CD8-positive, alpha-beta memory T cell (primary cell): ENCODE results near the gene SPON1. TPM values are rescaled to one million over a fixed set of nuclear protein-coding genes. Genes with fewer than 3 reads are reported as not detected.

Experiments
- CTCF ChIA-PET: fragments of 350-600 bp; sonication (Branson Sonifier 250); formaldehyde crosslinking; loops from one replicate; lab custom pipeline; 2021; ENCODE audit warnings: antibody characterized with exemption; lab: Charles Lee
- POLR2A ChIA-PET: fragments of 350-600 bp; sonication (Branson Sonifier 250); formaldehyde crosslinking; loops from one replicate; lab custom pipeline; 2021; ENCODE audit warnings: antibody characterized with exemption; lab: Charles Lee
- DNase-seq, 5 donors: peaks; one replicate each; pipeline versions ENCODE4 v3.0.0 to v3.0.0-alpha.2; 2020 to 2022; ENCODE audit warnings: mixed read lengths in 1 of 5
- H3K27ac ChIP-seq: one replicate; pipeline ENCODE4 v1.7.0; 2013; ENCODE audit warnings: low read depth, mild to moderate bottlenecking, low read length, moderate library complexity
- H3K27me3 ChIP-seq: 2 replicates; pipeline ENCODE4 v1.7.0; 2013; ENCODE audit warnings: low read length, mild to moderate bottlenecking; ENCODE audit not compliant: insufficient read depth, poor library complexity, severe bottlenecking
- H3K36me3 ChIP-seq: 2 replicates; pipeline ENCODE4 v1.7.0; 2013; ENCODE audit warnings: mild to moderate bottlenecking, low read length, moderate library complexity; ENCODE audit not compliant: insufficient read depth
- H3K4me1 ChIP-seq: 2 replicates; pipeline ENCODE4 v1.7.0; 2013; ENCODE audit warnings: mild to moderate bottlenecking, low read length, moderate library complexity; ENCODE audit not compliant: insufficient read depth
- H3K4me3 ChIP-seq: 2 replicates; pipeline ENCODE4 v1.7.0; 2013; ENCODE audit warnings: mild to moderate bottlenecking, low read length
- H3K9me3 ChIP-seq: 2 replicates; pipeline ENCODE4 v1.7.0; 2013; ENCODE audit warnings: mild to moderate bottlenecking, low read length
- H3K27ac Mint-ChIP-seq, 8 donors: one replicate each; pipeline ENCODE4 v1.8.0; 2020 to 2021; ENCODE audit warnings: mixed read lengths in 8 of 8, mild to moderate bottlenecking in 6 of 8, inconsistent platforms in 3 of 8, moderate library complexity in 3 of 8
- H3K27me3 Mint-ChIP-seq, 2 donors: one replicate each; pipeline ENCODE4 v1.8.0; 2020 to 2021; ENCODE audit warnings: mixed read lengths in 2 of 2, mild to moderate bottlenecking in 1 of 2, moderate library complexity in 1 of 2
- H3K36me3 Mint-ChIP-seq, 3 donors: one replicate each; pipeline ENCODE4 v1.8.0; 2020 to 2021; ENCODE audit warnings: mixed read lengths in 3 of 3, inconsistent platforms in 1 of 3, mild to moderate bottlenecking in 1 of 3
- H3K4me1 Mint-ChIP-seq, 3 donors: one replicate each; pipeline ENCODE4 v1.8.0; 2020 to 2021; ENCODE audit warnings: mixed read lengths in 3 of 3, inconsistent platforms in 1 of 3, mild to moderate bottlenecking in 1 of 3
- H3K4me3 Mint-ChIP-seq, 7 donors: one replicate each; pipeline ENCODE4 v1.8.0; 2020 to 2021; ENCODE audit warnings: mixed read lengths in 7 of 7, mild to moderate bottlenecking in 6 of 7, moderate library complexity in 4 of 7, inconsistent platforms in 2 of 7
- H3K9me3 Mint-ChIP-seq, 5 donors: one replicate each; pipeline ENCODE4 v1.8.0; 2020 to 2022; ENCODE audit warnings: mixed read lengths in 5 of 5, mild to moderate bottlenecking in 3 of 5, moderate library complexity in 2 of 5, inconsistent platforms in 1 of 5
- polyA plus RNA-seq: library from polyadenylated mRNA; unstranded; fragments of 300-500 nt; fragmentation: Illumina TruSeq; gene quantifications from one replicate; pipeline ENCODE4 v1.2.3, GENCODE V29; 2021
- total RNA-seq, 2 experiments: library from RNA; stranded (reverse); gene quantifications; one replicate each; pipeline ENCODE4 v1.2.3, GENCODE V29; 2021

SPON1 gene
- total and polyA plus RNA-seq, 3 experiments from 2014 or later, result 0.81 to 2.0 (median 0.97) TPM

GRCh38 chr11:14203321-14203720 lies 240.8 kb downstream of the SPON1 start:
- no peak overlapping the region for H3K4me3 ChIP-seq
- H3K4me1 ChIP-seq, result no peaks in the 10 kb centered on the region
- peaks cover 0 to 20% (median 15%) of the 10 kb centered on the region in 3 donors for H3K4me1 Mint-ChIP-seq
- H3K27me3 Mint-ChIP-seq, result no peaks in the 10 kb centered on the region
- H3K27ac ChIP-seq, result no peak overlapping the region
- no peaks in the 10 kb centered on the region for H3K9me3 Mint-ChIP-seq
- no peak overlapping the region for H3K4me3 Mint-ChIP-seq
- ChIA-PET CTCF (interaction anchor here (0.6 kb wide), 1 partner anchor 141 kb away, joined by 3 read pairs; no protein-coding TSS in a partner anchor), POLR2A (no interaction called here)
- no peaks in the 10 kb centered on the region for H3K27me3 ChIP-seq
- no peaks in the 10 kb centered on the region for H3K36me3 ChIP-seq
- DNase-seq, result no peak
- peaks cover 0 to 5% (median 0%) of the 10 kb centered on the region in 3 donors for H3K36me3 Mint-ChIP-seq
- no peak overlapping the region for H3K27ac Mint-ChIP-seq
- H3K9me3 ChIP-seq, result no peaks in the 10 kb centered on the region

- H3K4me1 ChIP-seq, result no peaks in the 10 kb centered on the region
- Mint-ChIP-seq H3K36me3 (peaks cover 0 to 4% (median 0%) of the 10 kb centered on the region in 3 donors), H3K9me3 (peaks cover 0 to 4% (median 2%) of the 10 kb centered on the region in 5 donors), H3K4me3 (no peak overlapping the region), H3K27me3 (peaks cover 9 to 14% of the 10 kb centered on the region in 2 donors), H3K4me1 (no peaks in the 10 kb centered on the region), H3K27ac (no peak overlapping the region)
- no peak for DNase-seq
- POLR2A ChIA-PET, result no interaction called here
- H3K4me3 ChIP-seq, result no peak overlapping the region
- CTCF ChIA-PET, result no interaction called here
- H3K27me3 ChIP-seq, result peaks cover 3% of the 10 kb centered on the region
- H3K36me3 ChIP-seq, result no peaks in the 10 kb centered on the region
- no peaks in the 10 kb centered on the region for H3K9me3 ChIP-seq
- no peak overlapping the region for H3K27ac ChIP-seq
Observed at GRCh38 chr11:14212986-14213385, 250.5 kb downstream of the SPON1 start.

DNA sequence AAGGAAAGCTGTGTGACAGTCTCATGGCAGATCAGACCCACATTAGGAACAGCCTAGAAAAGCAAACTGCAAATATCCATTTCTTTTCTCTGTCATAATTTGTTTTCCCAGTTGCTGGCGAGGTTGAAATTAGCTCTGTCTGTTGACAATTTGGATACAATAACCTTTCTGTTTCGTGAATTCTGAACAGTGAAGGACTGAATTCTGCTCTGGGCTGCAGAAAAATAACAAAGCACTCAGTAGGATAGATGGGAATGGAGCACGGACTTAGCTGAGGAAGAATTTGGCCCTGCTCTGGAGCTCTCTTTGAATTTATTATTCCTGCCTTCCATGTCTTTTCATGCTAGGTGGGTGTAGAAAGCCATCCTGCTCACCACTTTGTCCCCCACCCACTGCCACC lies 256.2 kb downstream of the SPON1 start:
- no peaks in the 10 kb centered on the region for H3K4me1 Mint-ChIP-seq
- no peak for DNase-seq
- H3K36me3 ChIP-seq, result no peaks in the 10 kb centered on the region
- no peak overlapping the region for H3K27ac ChIP-seq
- H3K4me3 ChIP-seq, result no peak overlapping the region
- no peak overlapping the region for H3K27ac Mint-ChIP-seq
- peaks cover 13 to 18% of the 10 kb centered on the region in 2 donors for H3K27me3 Mint-ChIP-seq
- ChIA-PET CTCF (no interaction called here), POLR2A (no interaction called here)
- H3K9me3 Mint-ChIP-seq, result no peaks in the 10 kb centered on the region
- peaks cover 0 to 4% (median 0%) of the 10 kb centered on the region in 3 donors for H3K36me3 Mint-ChIP-seq
- no peaks in the 10 kb centered on the region for H3K4me1 ChIP-seq
- H3K9me3 ChIP-seq, result no peaks in the 10 kb centered on the region
- peaks cover 3% of the 10 kb centered on the region for H3K27me3 ChIP-seq
- no peak overlapping the region for H3K4me3 Mint-ChIP-seq

DNA sequence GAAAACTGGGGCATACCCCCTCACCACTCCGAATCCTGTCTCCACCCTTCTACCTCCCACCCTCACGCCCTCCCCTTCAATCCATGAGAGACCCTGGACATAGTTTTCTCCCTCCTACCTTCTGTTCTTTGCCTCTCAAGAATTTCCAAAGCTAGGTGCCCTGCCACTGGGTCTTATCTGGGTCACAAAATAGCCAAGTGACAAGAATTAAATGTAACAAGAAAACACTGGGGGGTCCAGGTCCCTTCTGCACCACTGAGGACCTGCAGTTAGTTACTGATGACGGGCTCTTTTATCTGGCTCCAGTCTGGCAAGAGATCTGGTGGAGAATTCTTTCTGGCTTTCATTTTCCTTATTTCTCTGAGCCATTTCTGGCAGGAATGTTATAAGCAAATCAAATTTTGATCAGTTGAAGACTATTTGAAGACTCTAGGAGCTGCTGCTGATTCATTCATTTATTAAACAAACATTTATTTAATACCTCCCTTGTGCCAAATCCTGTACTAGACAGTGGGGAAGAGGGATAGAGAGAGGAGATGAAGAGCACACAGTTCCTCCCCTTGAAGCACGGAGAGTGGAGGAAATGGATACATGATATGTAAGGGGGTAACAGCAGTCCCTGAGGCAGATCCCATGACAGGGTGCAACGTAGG lies 261.2 kb downstream of the SPON1 start:
- Histone ChIP-seq H3K4me1 (no peaks in the 10 kb centered on the region), H3K36me3 (no peaks in the 10 kb centered on the region), H3K9me3 (no peaks in the 10 kb centered on the region), H3K27me3 (no peaks in the 10 kb centered on the region), H3K4me3 (no peak overlapping the region), H3K27ac (no peak overlapping the region)
- no peak for DNase-seq
- Mint-ChIP-seq H3K27ac (no peak overlapping the region), H3K4me1 (peaks cover 0 to 10% (median 0%) of the 10 kb centered on the region in 3 donors), H3K36me3 (peaks cover 0 to 4% (median 0%) of the 10 kb centered on the region in 3 donors), H3K27me3 (peaks cover 2 to 8% of the 10 kb centered on the region in 2 donors), H3K4me3 (no peak overlapping the region), H3K9me3 (peaks cover 0 to 2% (median 0%) of the 10 kb centered on the region in 5 donors)
- CTCF ChIA-PET, result no interaction called here
- POLR2A ChIA-PET, result no interaction called here

DNA sequence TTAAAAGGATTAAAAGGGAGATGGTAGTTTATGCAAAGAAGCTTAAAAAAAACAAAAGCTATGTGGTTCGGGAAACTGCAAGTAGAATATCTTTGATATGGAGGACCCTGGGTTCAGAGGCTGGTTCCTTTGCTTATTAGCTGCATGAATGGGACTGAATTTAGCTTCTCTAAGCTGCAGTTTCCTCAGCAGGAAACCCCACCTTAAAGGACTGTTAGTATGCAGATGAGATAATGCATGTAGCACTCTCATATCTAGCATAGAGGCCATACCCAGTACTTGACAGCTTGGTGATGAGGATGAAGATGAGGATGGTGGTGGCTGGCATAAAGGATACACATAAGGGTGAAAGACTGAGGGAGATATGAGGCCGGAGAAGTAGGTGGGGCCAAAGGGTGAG lies 261.9 kb downstream of the SPON1 start:
- Mint-ChIP-seq H3K36me3 (peaks cover 0 to 4% (median 0%) of the 10 kb centered on the region in 3 donors), H3K9me3 (peaks cover 0 to 2% (median 0%) of the 10 kb centered on the region in 5 donors), H3K4me3 (no peak overlapping the region), H3K27ac (no peak overlapping the region), H3K27me3 (peaks cover 2% of the 10 kb centered on the region in 2 donors), H3K4me1 (peaks cover 0 to 10% (median 0%) of the 10 kb centered on the region in 3 donors)
- no peak overlapping the region for H3K27ac ChIP-seq
- no peak overlapping the region for H3K4me3 ChIP-seq
- no peaks in the 10 kb centered on the region for H3K4me1 ChIP-seq
- no peaks in the 10 kb centered on the region for H3K27me3 ChIP-seq
- ChIA-PET CTCF (no interaction called here), POLR2A (no interaction called here)
- DNase-seq, result no peak
- H3K36me3 ChIP-seq, result no peaks in the 10 kb centered on the region
- no peaks in the 10 kb centered on the region for H3K9me3 ChIP-seq

GRCh38 chr11:14225666-14226065 lies 263.1 kb downstream of the SPON1 start:
- H3K36me3 Mint-ChIP-seq, result peaks cover 0 to 4% (median 0%) of the 10 kb centered on the region in 3 donors
- ChIA-PET CTCF (interaction anchor here (1.4 kb wide), 1 partner anchor 453 kb away, joined by 3 read pairs; no protein-coding TSS in a partner anchor), POLR2A (no interaction called here)
- Histone ChIP-seq H3K9me3 (no peaks in the 10 kb centered on the region), H3K36me3 (no peaks in the 10 kb centered on the region), H3K4me1 (no peaks in the 10 kb centered on the region), H3K27ac (no peak overlapping the region), H3K4me3 (no peak overlapping the region), H3K27me3 (no peaks in the 10 kb centered on the region)
- DNase-seq, result no peak
- peaks cover 0 to 2% (median 0%) of the 10 kb centered on the region in 5 donors for H3K9me3 Mint-ChIP-seq
- H3K27me3 Mint-ChIP-seq, result peaks cover 3 to 4% of the 10 kb centered on the region in 2 donors
- H3K4me1 Mint-ChIP-seq, result peaks cover 0 to 10% (median 0%) of the 10 kb centered on the region in 3 donors
- H3K27ac Mint-ChIP-seq, result peak overlapping the region in 1 of 8 donors; percentile 38
- H3K4me3 Mint-ChIP-seq, result no peak overlapping the region

GRCh38 chr11:14228356-14228755 lies 265.8 kb downstream of the SPON1 start:
- Histone ChIP-seq H3K27ac (no peak overlapping the region), H3K27me3 (no peaks in the 10 kb centered on the region), H3K4me1 (no peaks in the 10 kb centered on the region), H3K36me3 (no peaks in the 10 kb centered on the region), H3K4me3 (no peak overlapping the region), H3K9me3 (no peaks in the 10 kb centered on the region)
- Mint-ChIP-seq H3K27me3 (peaks cover 11 to 18% of the 10 kb centered on the region in 2 donors), H3K4me1 (peaks cover 0 to 10% (median 0%) of the 10 kb centered on the region in 3 donors), H3K27ac (no peak overlapping the region), H3K36me3 (no peaks in the 10 kb centered on the region), H3K4me3 (no peak overlapping the region), H3K9me3 (peaks cover 0 to 2% (median 0%) of the 10 kb centered on the region in 5 donors)
- DNase-seq, result no peak
- CTCF ChIA-PET, result interaction anchor here (0.9 kb wide), 1 partner anchor 456 kb away, joined by 3 read pairs; no protein-coding TSS in a partner anchor
- POLR2A ChIA-PET, result no interaction called here

- DNase-seq, result no peak
- CTCF ChIA-PET, result no interaction called here
- Mint-ChIP-seq H3K27ac (peak overlapping the region in 1 of 8 donors; percentile 66), H3K4me1 (peaks cover 0 to 2% (median 0%) of the 10 kb centered on the region in 3 donors), H3K27me3 (peaks cover 11 to 18% of the 10 kb centered on the region in 2 donors), H3K36me3 (no peaks in the 10 kb centered on the region), H3K9me3 (peaks cover 0 to 2% (median 0%) of the 10 kb centered on the region in 5 donors), H3K4me3 (no peak overlapping the region)
- Histone ChIP-seq H3K36me3 (no peaks in the 10 kb centered on the region), H3K27ac (no peak overlapping the region), H3K4me1 (no peaks in the 10 kb centered on the region), H3K9me3 (no peaks in the 10 kb centered on the region), H3K27me3 (no peaks in the 10 kb centered on the region), H3K4me3 (no peak overlapping the region)
- POLR2A ChIA-PET, result no interaction called here
Observed at GRCh38 chr11:14229472-14229871, 266.9 kb downstream of the SPON1 start.
